Measurements from ENCODE around the gene CRELD2. TPM values are rescaled to one million over a fixed set of nuclear protein-coding genes. Genes with fewer than 3 reads are reported as not detected.

Gene CRELD2
- total and polyA plus RNA-seq, 2 donors from 2014 or later = 37.3 to 54.0 TPM

DNA sequence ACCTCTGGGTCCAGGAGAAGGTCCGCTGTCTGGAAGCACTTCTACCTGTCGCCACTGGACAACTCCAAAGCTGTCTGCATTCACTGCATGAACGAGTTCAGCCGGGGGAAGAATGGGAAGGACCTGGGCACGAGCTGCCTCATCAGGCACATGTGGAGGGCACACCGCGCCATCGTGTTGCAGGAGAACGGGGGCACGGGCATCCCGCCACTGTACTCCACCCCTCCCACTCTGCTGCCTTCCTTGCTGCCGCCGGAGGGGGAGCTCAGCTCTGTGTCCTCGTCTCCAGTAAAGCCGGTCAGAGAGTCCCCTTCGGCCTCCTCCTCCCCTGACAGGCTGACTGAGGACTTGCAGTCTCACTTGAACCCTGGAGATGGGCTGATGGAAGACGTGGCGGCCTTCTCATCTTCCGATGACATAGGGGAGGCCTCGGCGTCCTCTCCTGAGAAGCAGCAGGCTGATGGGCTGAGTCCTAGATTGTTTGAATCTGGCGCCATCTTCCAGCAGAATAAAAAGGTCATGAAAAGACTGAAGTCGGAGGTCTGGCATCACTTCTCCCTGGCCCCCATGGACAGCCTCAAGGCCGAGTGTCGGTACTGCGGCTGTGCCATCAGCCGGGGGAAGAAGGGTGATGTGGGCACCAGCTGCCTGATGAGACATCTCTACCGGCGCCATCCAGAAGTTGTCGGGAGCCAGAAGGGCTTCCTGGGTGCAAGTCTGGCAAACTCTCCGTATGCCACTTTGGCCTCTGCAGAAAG lies 33.8 kb upstream of the CRELD2 start:
- no peak for FAIRE-seq
- H3K27ac ChIP-seq (ENCODE audit: low read depth in 2 of 2, low read length in 2 of 2) = no peak overlapping the region

GRCh38 chr22:49885281-49885680 lies 33.2 kb upstream of the CRELD2 start:
- no peak overlapping the region for H3K27ac ChIP-seq (ENCODE audit: low read depth in 2 of 2, low read length in 2 of 2)
- no peak for DNase-seq
- no peaks in the 10 kb centered on the region for H3K27me3 ChIP-seq (ENCODE audit: control insufficient read depth, insufficient read depth, low read length)
- FAIRE-seq = no peak
- H3K4me1 ChIP-seq (ENCODE audit: control insufficient read depth in 2 of 3, insufficient read depth in 2 of 3, low read depth in 1 of 3, low read length in 3 of 3) = no peaks in the 10 kb centered on the region
- H3K9me3 ChIP-seq (ENCODE audit: control insufficient read depth in 2 of 3, insufficient read depth in 1 of 3, low read length in 3 of 3) = peaks cover 0 to 3% (median 0%) of the 10 kb centered on the region in 3 donors
- no peak overlapping the region for H3K9ac ChIP-seq (ENCODE audit: low read length in 3 of 3)
- intact Hi-C loops (cut with DNase I) = no loop called here
- peaks cover 7 to 17% (median 10%) of the 10 kb centered on the region in 3 donors for H3K36me3 ChIP-seq (ENCODE audit: control insufficient read depth in 2 of 3, insufficient read depth in 3 of 3, low read length in 3 of 3)
- no peak overlapping the region for H3K4me3 ChIP-seq (ENCODE audit: low read length in 3 of 3)
- no peak for TF ChIP-seq CTCF (IDR thresholded peaks at IDR 0.05; ENCODE audit: borderline replicate concordance, extremely low read depth, insufficient read depth)

More for the DNA sequence above, 33.8 kb upstream of the CRELD2 start:
- peaks cover 7 to 17% (median 10%) of the 10 kb centered on the region in 3 donors for H3K36me3 ChIP-seq (ENCODE audit: control insufficient read depth in 2 of 3, insufficient read depth in 3 of 3, low read length in 3 of 3)
- H3K4me3 ChIP-seq (ENCODE audit: low read length in 3 of 3) = no peak overlapping the region
- H3K4me1 ChIP-seq (ENCODE audit: control insufficient read depth in 2 of 3, insufficient read depth in 2 of 3, low read depth in 1 of 3, low read length in 3 of 3) = no peaks in the 10 kb centered on the region
- no peak overlapping the region for H3K9ac ChIP-seq (ENCODE audit: low read length in 3 of 3)
- H3K27me3 ChIP-seq (ENCODE audit: control insufficient read depth, insufficient read depth, low read length) = no peaks in the 10 kb centered on the region
- H3K9me3 ChIP-seq (ENCODE audit: control insufficient read depth in 2 of 3, insufficient read depth in 1 of 3, low read length in 3 of 3) = peaks cover 0 to 3% (median 0%) of the 10 kb centered on the region in 3 donors
- intact Hi-C loops (cut with DNase I) = no loop called here
- no peak for TF ChIP-seq CTCF (IDR thresholded peaks at IDR 0.05; ENCODE audit: borderline replicate concordance, extremely low read depth, insufficient read depth)
- DNase-seq = no peak

DNA sequence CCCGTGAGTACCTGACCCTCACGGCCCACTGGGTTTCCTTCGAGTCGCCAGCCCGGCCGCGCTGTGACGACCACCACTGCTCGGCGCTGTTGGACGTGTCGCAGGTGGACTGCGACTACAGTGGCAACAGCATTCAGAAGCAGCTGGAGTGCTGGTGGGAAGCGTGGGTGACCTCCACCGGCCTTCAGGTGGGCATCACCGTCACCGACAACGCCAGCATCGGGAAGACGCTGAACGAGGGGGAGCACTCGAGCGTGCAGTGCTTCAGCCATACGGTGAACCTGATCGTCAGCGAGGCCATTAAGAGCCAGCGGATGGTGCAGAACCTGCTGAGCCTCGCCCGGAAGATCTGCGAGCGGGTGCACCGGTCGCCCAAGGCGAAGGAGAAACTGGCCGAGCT lies 32.6 kb upstream of the CRELD2 start:
- no peak overlapping the region for H3K9ac ChIP-seq (ENCODE audit: low read length in 3 of 3)
- H3K27ac ChIP-seq (ENCODE audit: low read depth in 2 of 2, low read length in 2 of 2) = no peak overlapping the region
- H3K4me1 ChIP-seq (ENCODE audit: control insufficient read depth in 2 of 3, insufficient read depth in 2 of 3, low read depth in 1 of 3, low read length in 3 of 3) = no peaks in the 10 kb centered on the region
- peaks cover 7 to 17% (median 10%) of the 10 kb centered on the region in 3 donors for H3K36me3 ChIP-seq (ENCODE audit: control insufficient read depth in 2 of 3, insufficient read depth in 3 of 3, low read length in 3 of 3)
- no peaks in the 10 kb centered on the region for H3K27me3 ChIP-seq (ENCODE audit: control insufficient read depth, insufficient read depth, low read length)
- no peak overlapping the region for H3K4me3 ChIP-seq (ENCODE audit: low read length in 3 of 3)
- intact Hi-C loops (cut with DNase I) = no loop called here
- DNase-seq (no peak), FAIRE-seq (no peak)
- peaks cover 0 to 6% (median 0%) of the 10 kb centered on the region in 3 donors for H3K9me3 ChIP-seq (ENCODE audit: control insufficient read depth in 2 of 3, insufficient read depth in 1 of 3, low read length in 3 of 3)
- TF ChIP-seq CTCF (IDR thresholded peaks at IDR 0.05; ENCODE audit: borderline replicate concordance, extremely low read depth, insufficient read depth) = no peak

All from kidney (tissue), 14 donors.